ENCODE data around the gene GCM1.

The GCM1 gene

DNA sequence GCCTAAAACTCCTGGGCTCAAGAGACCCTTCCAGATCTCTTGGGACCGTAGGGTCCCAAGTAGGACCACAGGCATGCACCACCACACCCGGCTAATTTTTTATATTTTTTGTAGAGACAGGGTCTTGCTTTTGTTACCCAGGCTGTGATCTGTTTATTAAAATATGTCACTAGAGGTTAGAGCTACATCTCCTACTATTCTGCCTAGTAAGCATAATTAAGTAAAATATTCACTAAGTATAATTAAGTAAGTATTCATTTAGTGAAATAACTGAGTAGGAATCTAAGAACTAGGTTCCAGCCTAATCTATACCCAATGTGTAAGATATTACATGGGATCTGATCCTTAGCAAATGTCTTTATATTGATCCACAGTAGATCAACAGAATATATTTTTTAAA, 40.2 kb upstream of the GCM1 start:
- no peak for DNase-seq
- intact Hi-C loops (cut with DNase I; ENCODE audit: low total_unique reads): no loop called here

GRCh38 chr6:53180678-53181077, 32.0 kb upstream of the GCM1 start:
- DNase-seq: no peak
- Histone ChIP-seq H3K4me3 (no peak overlapping the region), H3K36me3 (no peaks in the 10 kb centered on the region), H3K4me1 (peaks cover 0 to 7% (median 0%) of the 10 kb centered on the region in 4 donors), H3K27me3 (no peaks in the 10 kb centered on the region), H3K27ac (no peak overlapping the region), H3K9me3 (no peaks in the 10 kb centered on the region)
- intact Hi-C loops (cut with DNase I; ENCODE audit: low total_unique reads): no loop called here
- no peak for TF ChIP-seq CTCF (IDR thresholded peaks at IDR 0.05)

More for the DNA sequence above, 40.2 kb upstream of the GCM1 start:
- Histone ChIP-seq H3K36me3 (no peaks in the 10 kb centered on the region), H3K27me3 (no peaks in the 10 kb centered on the region), H3K4me3 (no peak overlapping the region), H3K27ac (no peak overlapping the region), H3K9me3 (no peaks in the 10 kb centered on the region), H3K4me1 (peaks cover 0 to 12% (median 0%) of the 10 kb centered on the region in 4 donors)
- no peak for TF ChIP-seq CTCF (IDR thresholded peaks at IDR 0.05)

GRCh38 chr6:53179961-53180651, 31.5 kb upstream of the GCM1 start:
- Histone ChIP-seq H3K4me3 (no peak overlapping the region), H3K9me3 (no peaks in the 10 kb centered on the region), H3K4me1 (peaks cover 0 to 7% (median 0%) of the 10 kb centered on the region in 4 donors), H3K36me3 (no peaks in the 10 kb centered on the region), H3K27ac (peak overlapping the region in 1 of 2 donors; percentile 2), H3K27me3 (no peaks in the 10 kb centered on the region)
- TF ChIP-seq CTCF (IDR thresholded peaks at IDR 0.05): no peak
- intact Hi-C loops (cut with DNase I; ENCODE audit: low total_unique reads): loop anchor here (10.0 kb wide), 2 partner anchors 235 to 475 kb away; no protein-coding TSS in a partner anchor
- DNase-seq: peak; percentile 36 to 65

- Histone ChIP-seq H3K4me1 (peaks cover 0 to 7% (median 0%) of the 10 kb centered on the region in 4 donors), H3K4me3 (no peak overlapping the region), H3K9me3 (no peaks in the 10 kb centered on the region), H3K36me3 (no peaks in the 10 kb centered on the region), H3K27me3 (no peaks in the 10 kb centered on the region), H3K27ac (no peak overlapping the region)
- intact Hi-C loops (cut with DNase I; ENCODE audit: low total_unique reads): loop anchor here (10.0 kb wide), 2 partner anchors 236 to 476 kb away; no protein-coding TSS in a partner anchor
- DNase-seq: no peak
- no peak for TF ChIP-seq CTCF (IDR thresholded peaks at IDR 0.05)
These were observed 30.3 kb upstream of the GCM1 start for GRCh38 chr6:53178837-53179432.

- no peaks in the 10 kb centered on the region for H3K36me3 ChIP-seq
- H3K4me3 ChIP-seq: no peak overlapping the region
- H3K27me3 ChIP-seq: no peaks in the 10 kb centered on the region
- H3K27ac ChIP-seq: no peak overlapping the region
- no peak for DNase-seq
- H3K4me1 ChIP-seq: peaks cover 0 to 1% (median 0%) of the 10 kb centered on the region in 4 donors
- no peaks in the 10 kb centered on the region for H3K9me3 ChIP-seq
- intact Hi-C loops (cut with DNase I; ENCODE audit: low total_unique reads): loop anchor here (10.0 kb wide), 2 partner anchors 240 to 480 kb away; no protein-coding TSS in a partner anchor
- TF ChIP-seq CTCF (IDR thresholded peaks at IDR 0.05): no peak
These were observed 26.4 kb upstream of the GCM1 start for GRCh38 chr6:53175027-53175426.
